Mucosa of descending colon (tissue), 3 donors: ENCODE measurements around the gene CALN1. TPM values are rescaled to one million over a fixed set of nuclear protein-coding genes. Genes with fewer than 3 reads are reported as not detected.

Experiments
- ATAC-seq: fragments of 200-7000 bp; cut with Tn5 transposase; one replicate; pipeline ENCODE4 v1.9.1; 2020; ENCODE audit warnings: mild to moderate bottlenecking, moderate library complexity
- DNase-seq, 3 donors: peaks; one replicate each; pipeline ENCODE4 v3.0.0-alpha.2; 2020
- H3K36me3 ChIP-seq: fragments of 200-600 bp; one replicate; pipeline ENCODE4 v1.8.0; 2021; ENCODE audit warnings: low read depth, mild to moderate bottlenecking
- H3K4me1 ChIP-seq: fragments of 200-600 bp; one replicate; pipeline ENCODE4 v1.8.0; 2021; ENCODE audit warnings: low read depth, mild to moderate bottlenecking
- H3K4me3 ChIP-seq: fragments of 200-600 bp; one replicate; pipeline ENCODE4 v1.8.0; 2021; ENCODE audit warnings: mild to moderate bottlenecking
- H3K9me3 ChIP-seq: fragments of 200-600 bp; one replicate; pipeline ENCODE4 v1.8.0; 2021; ENCODE audit warnings: mild to moderate bottlenecking
- CTCF ChIP-seq: fragments of 200-600 bp; IDR thresholded peaks from one replicate; pipeline ENCODE4 v1.8.0; 2022; ENCODE audit warnings: antibody characterized with exemption, mild to moderate bottlenecking
- intact Hi-C, 2 donors: fragments of 100-400 bp; cut with DNase I in 1 of 2; cut with micrococcal nuclease in 1 of 2; formaldehyde crosslinking; loops; one replicate each; pipeline versions ENCODE4 v1.11.0 to v1.11.1; 2022; cut with DNase I, micrococcal nuclease
- total RNA-seq, 3 donors: library from RNA; stranded (reverse); fragmentation: NEBNext Ultra II Directional in 2 of 3; extraction: Animal tissue kit (Norgen Biotek cat#: 25700) in 2 of 3; gene quantifications; one replicate each; pipeline versions ENCODE4 v1.2.1 to v1.2.4, GENCODE V29; 2021 to 2023
- donor health status: DM: no; HTN: no; CAD: no; lungs with moderate emphysema.
- donor health status: DM: no; HTN: no; CAD: no.
- donor health status: DM: no; HTN: yes; CAD: no.

Gene CALN1
- total RNA-seq, 3 donors from 2014 or later = not detected

GRCh38 chr7:71846160-71846559, 566.0 kb downstream of the CALN1 start:
- DNase-seq (no peak), ATAC-seq (no peak)
- Histone ChIP-seq H3K4me1 (no peaks in the 10 kb centered on the region), H3K9me3 (peaks cover 32% of the 10 kb centered on the region), H3K4me3 (no peak overlapping the region), H3K36me3 (no peaks in the 10 kb centered on the region)
- no peak for TF ChIP-seq CTCF
- intact Hi-C loops = no loop called here

- DNase-seq = no peak
- Histone ChIP-seq H3K9me3 (peaks cover 25% of the 10 kb centered on the region), H3K36me3 (no peaks in the 10 kb centered on the region), H3K4me1 (no peaks in the 10 kb centered on the region), H3K4me3 (no peak overlapping the region)
- TF ChIP-seq CTCF = no peak
- no peak for ATAC-seq
- intact Hi-C loops = no loop called here
Observed at GRCh38 chr7:71843676-71844075, 568.5 kb downstream of the CALN1 start.

- TF ChIP-seq CTCF = no peak
- intact Hi-C loops = no loop called here
- peaks cover 23% of the 10 kb centered on the region for H3K9me3 ChIP-seq
- no peak overlapping the region for H3K4me3 ChIP-seq
- no peaks in the 10 kb centered on the region for H3K36me3 ChIP-seq
- no peak for DNase-seq
- no peak for ATAC-seq
- no peaks in the 10 kb centered on the region for H3K4me1 ChIP-seq
Observed at GRCh38 chr7:71842786-71843185, 569.4 kb downstream of the CALN1 start.

GRCh38 chr7:71842381-71842780, 569.8 kb downstream of the CALN1 start:
- TF ChIP-seq CTCF = no peak
- intact Hi-C loops = no loop called here
- Histone ChIP-seq H3K9me3 (peaks cover 24% of the 10 kb centered on the region), H3K4me3 (no peak overlapping the region), H3K4me1 (no peaks in the 10 kb centered on the region), H3K36me3 (no peaks in the 10 kb centered on the region)
- ATAC-seq (no peak), DNase-seq (no peak)

- DNase-seq = no peak
- no peak for TF ChIP-seq CTCF
- no peaks in the 10 kb centered on the region for H3K36me3 ChIP-seq
- no peak overlapping the region for H3K4me3 ChIP-seq
- ATAC-seq = no peak
- H3K4me1 ChIP-seq = no peaks in the 10 kb centered on the region
- intact Hi-C loops = no loop called here
- peaks cover 37% of the 10 kb centered on the region for H3K9me3 ChIP-seq
Observed at GRCh38 chr7:71835056-71835455, 577.1 kb downstream of the CALN1 start.

GRCh38 chr7:71829515-71829914, 582.6 kb downstream of the CALN1 start:
- ATAC-seq (no peak), DNase-seq (no peak)
- Histone ChIP-seq H3K4me1 (no peaks in the 10 kb centered on the region), H3K9me3 (peaks cover 37% of the 10 kb centered on the region), H3K36me3 (no peaks in the 10 kb centered on the region), H3K4me3 (no peak overlapping the region)
- intact Hi-C loops = no loop called here
- no peak for TF ChIP-seq CTCF
